ENCODE data around the gene CAMK2N2. TPM values are rescaled to one million over a fixed set of nuclear protein-coding genes. Genes with fewer than 3 reads are reported as not detected.
A peak's percentile ranks its signal among the peaks of the same experiment; 100 is the strongest.
"Not testable (repeated sequence)": the region's sequence is repeated elsewhere in the genome, so short reads cannot be mapped to it uniquely, and the experiment has no call there.

CAMK2N2 gene
- total RNA-seq, 2 donors from 2014 or later: 0.19 TPM; not detected in 1

DNA sequence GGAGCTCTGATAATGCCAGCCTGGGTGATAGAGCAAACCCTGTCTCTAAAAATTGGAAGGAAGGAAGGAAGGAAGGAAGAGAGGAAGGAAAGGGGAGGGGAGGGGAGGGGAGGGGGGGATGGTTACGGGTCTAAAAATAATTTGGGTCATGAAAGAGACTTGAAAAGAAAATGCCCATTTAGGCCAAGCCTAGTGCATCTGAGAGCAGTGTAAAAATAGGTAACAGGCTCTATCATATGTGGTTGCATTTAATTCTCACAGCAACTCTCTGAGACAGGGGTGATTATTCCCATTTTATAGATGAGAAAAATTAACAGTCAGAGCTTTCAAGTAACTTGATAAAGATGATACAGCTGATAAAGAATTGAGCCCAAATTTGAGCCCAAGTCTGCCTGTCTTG is 10.9 kb upstream of the CAMK2N2 start:
- H3K9me3 ChIP-seq: no peaks in the 10 kb centered on the region
- DNase-seq: no peak
- intact Hi-C loops (cut with DNase I): no loop called here
- H3K27ac ChIP-seq: no peak overlapping the region
- H3K9ac ChIP-seq (ENCODE audit: low read depth in 2 of 2, low read length in 2 of 2): no peak overlapping the region
- no peak overlapping the region for H3K4me3 ChIP-seq
- peaks cover 22% of the 10 kb centered on the region for H3K27me3 ChIP-seq
- TF ChIP-seq CTCF (IDR thresholded peaks at IDR 0.05): no peak
- H3K36me3 ChIP-seq: no peaks in the 10 kb centered on the region
- H3K4me1 ChIP-seq: no peaks in the 10 kb centered on the region

DNA sequence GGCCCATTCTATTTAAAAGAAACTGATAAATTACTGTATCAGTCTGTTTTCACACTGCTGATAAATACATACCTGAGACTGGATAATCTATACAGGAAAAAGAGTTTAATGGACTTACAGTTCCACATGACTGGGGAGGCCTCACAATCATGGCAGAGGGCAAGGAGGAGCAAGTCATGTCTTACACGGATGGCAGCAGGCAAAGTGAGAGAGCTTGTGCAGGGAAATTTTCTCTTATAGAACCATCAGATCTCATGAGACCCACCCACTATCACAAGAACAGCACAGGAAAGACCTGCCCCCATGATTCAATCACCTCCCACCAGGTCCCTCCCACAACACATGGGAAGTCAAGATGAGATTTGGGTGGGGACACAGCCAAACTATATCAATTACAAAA is 5.9 kb upstream of the CAMK2N2 start:
- H3K27me3 ChIP-seq: peaks cover 11% of the 10 kb centered on the region
- H3K9ac ChIP-seq (ENCODE audit: low read depth in 2 of 2, low read length in 2 of 2); intact Hi-C loops (cut with DNase I); H3K4me3 ChIP-seq; H3K4me1 ChIP-seq; DNase-seq; H3K9me3 ChIP-seq; H3K27ac ChIP-seq; H3K36me3 ChIP-seq: not testable (repeated sequence)

- no peak for TF ChIP-seq CTCF (IDR thresholded peaks at IDR 0.05)
- no peak for DNase-seq
- H3K36me3 ChIP-seq: no peaks in the 10 kb centered on the region
- peaks cover 3% of the 10 kb centered on the region for H3K4me1 ChIP-seq
- peaks cover 42% of the 10 kb centered on the region for H3K27me3 ChIP-seq
- no peak overlapping the region for H3K27ac ChIP-seq
- no peak overlapping the region for H3K4me3 ChIP-seq
- intact Hi-C loops (cut with DNase I): no loop called here
- no peaks in the 10 kb centered on the region for H3K9me3 ChIP-seq
- H3K9ac ChIP-seq (ENCODE audit: low read depth in 2 of 2, low read length in 2 of 2): no peak overlapping the region
Measured at GRCh38 chr3:184262764-184263179, 1.4 kb upstream of the CAMK2N2 start.

GRCh38 chr3:184261854-184262763 is 756 bp upstream of the CAMK2N2 start:
- TF ChIP-seq CTCF (IDR thresholded peaks at IDR 0.05): no peak
- intact Hi-C loops (cut with DNase I): no loop called here
- Histone ChIP-seq H3K4me1 (peaks cover 3% of the 10 kb centered on the region), H3K36me3 (no peaks in the 10 kb centered on the region), H3K9me3 (no peaks in the 10 kb centered on the region), H3K27me3 (peaks cover 42% of the 10 kb centered on the region), H3K27ac (no peak overlapping the region), H3K4me3 (peak overlapping the region; percentile 32), H3K9ac (ENCODE audit: low read depth in 2 of 2, low read length in 2 of 2) (no peak overlapping the region)
- no peak for DNase-seq

- intact Hi-C loops (cut with DNase I): no loop called here
- H3K9ac ChIP-seq (ENCODE audit: low read depth in 2 of 2, low read length in 2 of 2): no peak overlapping the region
- no peak overlapping the region for H3K27ac ChIP-seq
- TF ChIP-seq CTCF (IDR thresholded peaks at IDR 0.05): no peak
- peaks cover 3% of the 10 kb centered on the region for H3K4me1 ChIP-seq
- H3K36me3 ChIP-seq: no peaks in the 10 kb centered on the region
- no peaks in the 10 kb centered on the region for H3K9me3 ChIP-seq
- H3K27me3 ChIP-seq: peaks cover 42% of the 10 kb centered on the region
- peak overlapping the region; percentile 32 for H3K4me3 ChIP-seq
- no peak for DNase-seq
Measured at GRCh38 chr3:184260724-184261269, 556 bp downstream of the CAMK2N2 start.

Measured in colonic mucosa (tissue), 4 donors.